ENCODE results near the gene C1orf53. TPM values are rescaled to one million over a fixed set of nuclear protein-coding genes. Genes with fewer than 3 reads are reported as not detected.
"Not testable (repeated sequence)": the region's sequence is repeated elsewhere in the genome, so short reads cannot be mapped to it uniquely, and the experiment has no call there.

C1orf53 gene
- 1 to 10 TPM; 1.1 to 6.8 (median 4.1) TPM for total RNA-seq
- long read RNA-seq, donor 1, partial matches to known transcripts: 0 of 3 reads
- long read RNA-seq, donor 1, other reads (novel, unspliced or antisense): 1 of 3 reads
- long read RNA-seq, donor 2, transcript C1orf53-201 (3 exons, 588 nt): major isoform, 5 of 5 reads
- long read RNA-seq, donor 2, partial matches to known transcripts: 0 of 5 reads
- long read RNA-seq, donor 2, other reads (novel, unspliced or antisense): 0 of 5 reads

- TF ChIP-seq CTCF (IDR thresholded peaks at IDR 0.05): no peak
- intact Hi-C loops (cut with DNase I, micrococcal nuclease): no loop called here
- ATAC-seq (peak; percentile 100), DNase-seq (peak; percentile 88 to 94 (median 91))
- H3K36me3 ChIP-seq (ENCODE audit: low read depth): no peaks in the 10 kb centered on the region
- H3K4me3 ChIP-seq: peak within 1 kb of the TSS; percentile 49
- peaks cover 7% of the 10 kb centered on the region for H3K4me1 ChIP-seq (ENCODE audit: low read depth)
- no peaks in the 10 kb centered on the region for H3K9me3 ChIP-seq
Observed at GRCh38 chr1:197902454-197903195, at the start of gene C1orf53. TSS of gene C1orf53 (plus strand) at chr1:197902630. CDS start at chr1:197902650, 20 bp downstream.

GRCh38 chr1:197855751-197856150 is 46.7 kb upstream of the C1orf53 start:
- ATAC-seq; H3K36me3 ChIP-seq (ENCODE audit: low read depth); H3K4me1 ChIP-seq (ENCODE audit: low read depth); intact Hi-C loops (cut with DNase I, micrococcal nuclease); DNase-seq; H3K4me3 ChIP-seq; H3K9me3 ChIP-seq: not testable (repeated sequence)

- intact Hi-C loops (cut with DNase I, micrococcal nuclease): no loop called here
- TF ChIP-seq CTCF (IDR thresholded peaks at IDR 0.05): no peak
- H3K36me3 ChIP-seq (ENCODE audit: low read depth): no peaks in the 10 kb centered on the region
- ATAC-seq: no peak
- H3K9me3 ChIP-seq: no peaks in the 10 kb centered on the region
- H3K4me3 ChIP-seq: no peak overlapping the region
- H3K4me1 ChIP-seq (ENCODE audit: low read depth): no peaks in the 10 kb centered on the region
- no peak for DNase-seq
Observed at GRCh38 chr1:197857477-197857876, 45.0 kb upstream of the C1orf53 start.

- ATAC-seq (peak; percentile 93), DNase-seq (peak in 1 of 3 donors; percentile 46)
- no peaks in the 10 kb centered on the region for H3K36me3 ChIP-seq (ENCODE audit: low read depth)
- no peaks in the 10 kb centered on the region for H3K4me1 ChIP-seq (ENCODE audit: low read depth)
- no peaks in the 10 kb centered on the region for H3K9me3 ChIP-seq
- no peak overlapping the region for H3K4me3 ChIP-seq
- TF ChIP-seq CTCF (IDR thresholded peaks at IDR 0.05): no peak
- intact Hi-C loops (cut with DNase I, micrococcal nuclease): no loop called here
Observed at GRCh38 chr1:197859024-197859423, 43.4 kb upstream of the C1orf53 start.

GRCh38 chr1:197862221-197862620 is 40.2 kb upstream of the C1orf53 start:
- intact Hi-C loops (cut with DNase I, micrococcal nuclease): loop anchor here in 1 of 2 donors (10.0 kb wide), 1 partner anchor 247 kb away; no protein-coding TSS in a partner anchor
- Histone ChIP-seq H3K4me3 (no peak overlapping the region), H3K36me3 (ENCODE audit: low read depth) (no peaks in the 10 kb centered on the region), H3K9me3 (no peaks in the 10 kb centered on the region), H3K4me1 (ENCODE audit: low read depth) (no peaks in the 10 kb centered on the region)
- DNase-seq: no peak
- TF ChIP-seq CTCF (IDR thresholded peaks at IDR 0.05): no peak
- ATAC-seq: no peak

GRCh38 chr1:197862671-197863070 is 39.8 kb upstream of the C1orf53 start:
- DNase-seq: no peak
- TF ChIP-seq CTCF (IDR thresholded peaks at IDR 0.05): no peak
- ATAC-seq: no peak
- no peaks in the 10 kb centered on the region for H3K4me1 ChIP-seq (ENCODE audit: low read depth)
- H3K9me3 ChIP-seq: no peaks in the 10 kb centered on the region
- no peaks in the 10 kb centered on the region for H3K36me3 ChIP-seq (ENCODE audit: low read depth)
- intact Hi-C loops (cut with DNase I, micrococcal nuclease): loop anchor here in 1 of 2 donors (10.0 kb wide), 1 partner anchor 248 kb away; no protein-coding TSS in a partner anchor
- no peak overlapping the region for H3K4me3 ChIP-seq
